Activated CD4-positive, alpha-beta T cell treated with anti-CD3 and anti-CD28 coated beads, Interleukin-2, amount 10 ng/mL, durations not matched to agents 24 days and 14 days (primary cell): ENCODE results near the gene MITF. TPM values are rescaled to one million over a fixed set of nuclear protein-coding genes. Genes with fewer than 3 reads are reported as not detected.

Experiments used
- DNase-seq: peaks from one replicate; pipeline ENCODE4 v3.0.0; 2022
- H3K27ac Mint-ChIP-seq: one replicate; pipeline ENCODE4 v1.8.0; 2022; ENCODE audit warnings: mild to moderate bottlenecking, mixed read lengths
- H3K27me3 Mint-ChIP-seq: one replicate; pipeline ENCODE4 v1.8.0; 2022; ENCODE audit warnings: mixed read lengths
- H3K36me3 Mint-ChIP-seq: one replicate; pipeline ENCODE4 v1.8.0; 2022; ENCODE audit warnings: low read depth, mild to moderate bottlenecking, mixed read lengths
- H3K4me1 Mint-ChIP-seq: one replicate; pipeline ENCODE4 v1.8.0; 2021; ENCODE audit warnings: mixed read lengths
- H3K4me3 Mint-ChIP-seq: one replicate; pipeline ENCODE4 v1.8.0; 2022; ENCODE audit warnings: mild to moderate bottlenecking, moderate library complexity, mixed read lengths
- H3K9me3 Mint-ChIP-seq: one replicate; pipeline ENCODE4 v1.8.0; 2021; ENCODE audit warnings: mixed read lengths
- intact Hi-C: fragments of 100-400 bp; cut with micrococcal nuclease; formaldehyde crosslinking; loops from one replicate; pipeline ENCODE4 v1.15.1; 2023
- total RNA-seq: library from RNA; stranded (reverse); gene quantifications from 2 replicates; pipeline ENCODE4 v1.2.3, GENCODE V29; 2022

The MITF gene
- total RNA-seq, 1 donor from 2014 or later, result 0.16 TPM

- Mint-ChIP-seq H3K27me3 (no peaks in the 10 kb centered on the region), H3K4me3 (no peak overlapping the region), H3K9me3 (no peaks in the 10 kb centered on the region), H3K27ac (no peak overlapping the region), H3K36me3 (no peaks in the 10 kb centered on the region), H3K4me1 (no peaks in the 10 kb centered on the region)
- intact Hi-C loops, result no loop called here
- DNase-seq, result no peak
Measured at GRCh38 chr3:69936266-69936665, 197.0 kb downstream of the MITF start.

- Mint-ChIP-seq H3K4me3 (no peak overlapping the region), H3K27ac (no peak overlapping the region), H3K4me1 (no peaks in the 10 kb centered on the region), H3K36me3 (no peaks in the 10 kb centered on the region), H3K27me3 (no peaks in the 10 kb centered on the region), H3K9me3 (no peaks in the 10 kb centered on the region)
- intact Hi-C loops, result no loop called here
- DNase-seq, result no peak
Measured at GRCh38 chr3:69938061-69938460, 198.8 kb downstream of the MITF start.

- H3K9me3 Mint-ChIP-seq, result no peaks in the 10 kb centered on the region
- H3K27ac Mint-ChIP-seq, result no peak overlapping the region
- H3K4me3 Mint-ChIP-seq, result no peak overlapping the region
- intact Hi-C loops, result no loop called here
- DNase-seq, result no peak
- no peaks in the 10 kb centered on the region for H3K36me3 Mint-ChIP-seq
- H3K27me3 Mint-ChIP-seq, result no peaks in the 10 kb centered on the region
- H3K4me1 Mint-ChIP-seq, result no peaks in the 10 kb centered on the region
Measured at GRCh38 chr3:69938931-69939330, 199.7 kb downstream of the MITF start.

- H3K9me3 Mint-ChIP-seq, result no peaks in the 10 kb centered on the region
- intact Hi-C loops, result no loop called here
- DNase-seq, result no peak
- no peaks in the 10 kb centered on the region for H3K36me3 Mint-ChIP-seq
- H3K4me1 Mint-ChIP-seq, result no peaks in the 10 kb centered on the region
- H3K4me3 Mint-ChIP-seq, result no peak overlapping the region
- no peak overlapping the region for H3K27ac Mint-ChIP-seq
- H3K27me3 Mint-ChIP-seq, result no peaks in the 10 kb centered on the region
Measured at GRCh38 chr3:69941037-69941436, 201.8 kb downstream of the MITF start.

- no peak for DNase-seq
- H3K9me3 Mint-ChIP-seq, result no peaks in the 10 kb centered on the region
Measured at GRCh38 chr3:69941439-69942176, 202.3 kb downstream of the MITF start.

GRCh38 chr3:69944931-69945493 is 205.7 kb downstream of the MITF start:
- no peaks in the 10 kb centered on the region for H3K4me1 Mint-ChIP-seq
- H3K27ac Mint-ChIP-seq, result no peak overlapping the region
- DNase-seq, result no peak
- H3K36me3 Mint-ChIP-seq, result no peaks in the 10 kb centered on the region
- intact Hi-C loops, result no loop called here
- H3K27me3 Mint-ChIP-seq, result no peaks in the 10 kb centered on the region
- no peak overlapping the region for H3K4me3 Mint-ChIP-seq
- no peaks in the 10 kb centered on the region for H3K9me3 Mint-ChIP-seq

More at GRCh38 chr3:69941439-69942176, 202.3 kb downstream of the MITF start:
- intact Hi-C loops, result no loop called here
- H3K27ac Mint-ChIP-seq, result no peak overlapping the region
- no peaks in the 10 kb centered on the region for H3K27me3 Mint-ChIP-seq
- no peak overlapping the region for H3K4me3 Mint-ChIP-seq
- H3K4me1 Mint-ChIP-seq, result no peaks in the 10 kb centered on the region
- H3K36me3 Mint-ChIP-seq, result no peaks in the 10 kb centered on the region

GRCh38 chr3:69948246-69948862 is 209.1 kb downstream of the MITF start:
- intact Hi-C loops, result no loop called here
- no peak overlapping the region for H3K4me3 Mint-ChIP-seq
- no peak overlapping the region for H3K27ac Mint-ChIP-seq
- no peaks in the 10 kb centered on the region for H3K9me3 Mint-ChIP-seq
- H3K4me1 Mint-ChIP-seq, result no peaks in the 10 kb centered on the region
- H3K27me3 Mint-ChIP-seq, result peaks cover 2% of the 10 kb centered on the region
- DNase-seq, result no peak
- H3K36me3 Mint-ChIP-seq, result no peaks in the 10 kb centered on the region

GRCh38 chr3:69951616-69952015 is 212.4 kb downstream of the MITF start:
- Mint-ChIP-seq H3K27ac (no peak overlapping the region), H3K4me3 (no peak overlapping the region), H3K9me3 (no peaks in the 10 kb centered on the region), H3K27me3 (peaks cover 2% of the 10 kb centered on the region), H3K4me1 (no peaks in the 10 kb centered on the region), H3K36me3 (no peaks in the 10 kb centered on the region)
- DNase-seq, result no peak
- intact Hi-C loops, result no loop called here

- H3K27ac Mint-ChIP-seq, result no peak overlapping the region
- H3K9me3 Mint-ChIP-seq, result no peaks in the 10 kb centered on the region
- intact Hi-C loops, result no loop called here
- no peaks in the 10 kb centered on the region for H3K36me3 Mint-ChIP-seq
- no peaks in the 10 kb centered on the region for H3K27me3 Mint-ChIP-seq
- DNase-seq, result no peak
- no peak overlapping the region for H3K4me3 Mint-ChIP-seq
- no peaks in the 10 kb centered on the region for H3K4me1 Mint-ChIP-seq
Measured at GRCh38 chr3:69959581-69959980, 220.3 kb downstream of the MITF start.

- Mint-ChIP-seq H3K9me3 (no peaks in the 10 kb centered on the region), H3K27me3 (no peaks in the 10 kb centered on the region), H3K4me3 (no peak overlapping the region), H3K27ac (no peak overlapping the region), H3K36me3 (no peaks in the 10 kb centered on the region), H3K4me1 (no peaks in the 10 kb centered on the region)
- intact Hi-C loops, result no loop called here
- no peak for DNase-seq
Measured at GRCh38 chr3:69961706-69962439, 222.6 kb downstream of the MITF start.

GRCh38 chr3:69963643-69964042 is 224.4 kb downstream of the MITF start:
- Mint-ChIP-seq H3K9me3 (no peaks in the 10 kb centered on the region), H3K36me3 (no peaks in the 10 kb centered on the region), H3K27ac (no peak overlapping the region), H3K4me3 (no peak overlapping the region), H3K27me3 (no peaks in the 10 kb centered on the region), H3K4me1 (no peaks in the 10 kb centered on the region)
- intact Hi-C loops, result no loop called here
- no peak for DNase-seq

GRCh38 chr3:69967156-69967555 is 227.9 kb downstream of the MITF start:
- H3K36me3 Mint-ChIP-seq, result no peaks in the 10 kb centered on the region
- H3K27ac Mint-ChIP-seq, result no peak overlapping the region
- H3K4me1 Mint-ChIP-seq, result no peaks in the 10 kb centered on the region
- no peak overlapping the region for H3K4me3 Mint-ChIP-seq
- intact Hi-C loops, result no loop called here
- DNase-seq, result no peak
- no peaks in the 10 kb centered on the region for H3K27me3 Mint-ChIP-seq
- no peaks in the 10 kb centered on the region for H3K9me3 Mint-ChIP-seq

GRCh38 chr3:69970827-69971226 is 231.6 kb downstream of the MITF start:
- H3K27ac Mint-ChIP-seq, result no peak overlapping the region
- no peak for DNase-seq
- H3K36me3 Mint-ChIP-seq, result no peaks in the 10 kb centered on the region
- no peaks in the 10 kb centered on the region for H3K27me3 Mint-ChIP-seq
- H3K4me3 Mint-ChIP-seq, result no peak overlapping the region
- H3K4me1 Mint-ChIP-seq, result no peaks in the 10 kb centered on the region
- intact Hi-C loops, result no loop called here
- no peaks in the 10 kb centered on the region for H3K9me3 Mint-ChIP-seq

GRCh38 chr3:69972672-69973071 is 233.4 kb downstream of the MITF start:
- Mint-ChIP-seq H3K27ac (no peak overlapping the region), H3K36me3 (no peaks in the 10 kb centered on the region), H3K4me3 (no peak overlapping the region), H3K27me3 (no peaks in the 10 kb centered on the region), H3K4me1 (no peaks in the 10 kb centered on the region), H3K9me3 (no peaks in the 10 kb centered on the region)
- DNase-seq, result no peak
- intact Hi-C loops, result no loop called here
